GM19193 (cell line): ENCODE results near the gene GPR17.

Experiments used
- POLR2A ChIP-seq: IDR thresholded peaks from 4 replicates; pipeline ENCODE4 v1.6.1; 2011; ENCODE audit not compliant: insufficient read depth, insufficient read length; ENCODE audit errors: extremely low read depth

The GPR17 gene, protein sequence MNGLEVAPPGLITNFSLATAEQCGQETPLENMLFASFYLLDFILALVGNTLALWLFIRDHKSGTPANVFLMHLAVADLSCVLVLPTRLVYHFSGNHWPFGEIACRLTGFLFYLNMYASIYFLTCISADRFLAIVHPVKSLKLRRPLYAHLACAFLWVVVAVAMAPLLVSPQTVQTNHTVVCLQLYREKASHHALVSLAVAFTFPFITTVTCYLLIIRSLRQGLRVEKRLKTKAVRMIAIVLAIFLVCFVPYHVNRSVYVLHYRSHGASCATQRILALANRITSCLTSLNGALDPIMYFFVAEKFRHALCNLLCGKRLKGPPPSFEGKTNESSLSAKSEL

GRCh38 chr2:127645395-127646291 lies at the start of gene GPR17:
TSS of gene GPR17 (plus strand) at chr2:127646153. CDS start at chr2:127650736, 4,583 bp downstream.
- no peak for TF ChIP-seq POLR2A

GRCh38 chr2:127596311-127597045 lies 49.5 kb upstream of the GPR17 start:
- TF ChIP-seq POLR2A, result no peak

- no peak for TF ChIP-seq POLR2A
These were observed 48.6 kb upstream of the GPR17 start for GRCh38 chr2:127597046-127597983.

DNA sequence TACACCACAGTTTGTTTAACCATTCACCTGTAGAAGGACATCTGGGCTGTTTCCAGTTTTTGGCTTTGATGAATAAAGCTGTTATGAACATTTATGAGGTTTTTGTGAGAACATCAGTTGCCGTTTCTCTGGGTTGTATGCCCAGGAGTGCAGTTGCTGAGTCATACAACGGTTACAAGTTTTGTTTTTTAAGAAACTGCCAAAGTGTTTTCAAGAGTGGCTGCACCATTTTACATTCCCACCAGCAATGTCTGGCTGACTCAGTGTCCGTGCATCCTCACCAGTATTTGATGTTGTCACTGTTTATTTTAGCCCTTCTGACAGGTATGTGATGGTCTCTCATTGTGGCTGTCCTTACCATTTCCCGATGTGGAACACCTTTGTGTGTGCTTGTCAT lies 48.0 kb upstream of the GPR17 start:
- TF ChIP-seq POLR2A, result no peak

DNA sequence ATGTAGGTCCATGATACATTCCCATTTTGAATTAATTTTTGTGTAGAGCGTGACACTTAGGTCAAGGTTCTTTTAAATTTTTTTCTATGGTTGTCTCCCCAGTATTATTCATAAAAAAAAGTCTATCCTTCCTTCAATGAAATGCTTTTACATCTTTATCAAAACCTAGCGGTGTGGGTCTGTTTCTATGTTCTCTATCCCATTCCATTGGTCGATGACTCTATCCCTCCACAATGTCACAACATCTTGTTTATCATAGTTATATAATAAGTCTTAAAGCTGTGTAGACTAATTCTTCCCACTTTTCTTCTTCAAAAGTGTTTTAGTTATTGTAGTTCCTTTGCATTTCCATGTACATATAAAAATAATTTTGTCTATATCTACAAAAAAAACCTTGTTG lies 47.2 kb upstream of the GPR17 start:
- no peak for TF ChIP-seq POLR2A

DNA sequence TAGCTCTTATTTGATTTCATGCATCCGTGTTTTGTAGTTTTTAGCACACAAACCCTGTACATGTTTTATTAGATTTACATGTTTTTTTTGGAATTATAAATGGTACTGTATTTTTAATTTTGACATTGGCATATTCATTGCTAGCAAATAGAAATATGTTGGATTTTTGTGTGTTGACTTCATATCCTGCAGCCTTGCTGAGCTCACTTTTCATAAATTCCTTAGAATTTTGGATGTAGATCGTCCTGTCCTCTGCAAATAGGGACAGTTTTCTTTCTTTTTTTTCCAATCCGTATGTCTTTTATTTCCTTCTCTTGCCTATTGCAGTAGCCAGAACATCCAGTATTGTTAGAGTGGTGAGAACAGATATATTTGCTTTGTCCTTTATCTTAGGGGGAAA lies 46.7 kb upstream of the GPR17 start:
- no peak for TF ChIP-seq POLR2A

DNA sequence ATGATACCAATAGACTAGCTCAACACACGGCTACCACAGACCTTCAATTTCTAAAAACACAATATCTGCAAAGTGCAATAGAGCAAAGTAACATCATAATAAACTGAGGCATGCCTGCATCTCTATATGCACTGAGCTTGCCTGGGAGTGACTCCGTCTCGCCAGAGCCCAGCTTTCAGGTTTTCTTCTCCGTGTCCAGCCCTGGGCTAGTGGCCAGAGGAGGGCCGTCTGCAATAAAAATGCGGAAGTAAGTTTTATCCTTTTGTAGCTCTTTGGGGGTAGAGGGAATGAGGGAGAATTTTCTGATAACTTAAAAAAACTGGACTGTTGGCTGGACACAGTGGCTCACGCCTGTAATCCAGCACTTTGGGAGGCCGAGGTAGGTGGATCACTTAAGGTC lies 41.0 kb upstream of the GPR17 start:
- TF ChIP-seq POLR2A, result no peak

GRCh38 chr2:127605691-127606263 lies 40.2 kb upstream of the GPR17 start:
- no peak for TF ChIP-seq POLR2A

DNA sequence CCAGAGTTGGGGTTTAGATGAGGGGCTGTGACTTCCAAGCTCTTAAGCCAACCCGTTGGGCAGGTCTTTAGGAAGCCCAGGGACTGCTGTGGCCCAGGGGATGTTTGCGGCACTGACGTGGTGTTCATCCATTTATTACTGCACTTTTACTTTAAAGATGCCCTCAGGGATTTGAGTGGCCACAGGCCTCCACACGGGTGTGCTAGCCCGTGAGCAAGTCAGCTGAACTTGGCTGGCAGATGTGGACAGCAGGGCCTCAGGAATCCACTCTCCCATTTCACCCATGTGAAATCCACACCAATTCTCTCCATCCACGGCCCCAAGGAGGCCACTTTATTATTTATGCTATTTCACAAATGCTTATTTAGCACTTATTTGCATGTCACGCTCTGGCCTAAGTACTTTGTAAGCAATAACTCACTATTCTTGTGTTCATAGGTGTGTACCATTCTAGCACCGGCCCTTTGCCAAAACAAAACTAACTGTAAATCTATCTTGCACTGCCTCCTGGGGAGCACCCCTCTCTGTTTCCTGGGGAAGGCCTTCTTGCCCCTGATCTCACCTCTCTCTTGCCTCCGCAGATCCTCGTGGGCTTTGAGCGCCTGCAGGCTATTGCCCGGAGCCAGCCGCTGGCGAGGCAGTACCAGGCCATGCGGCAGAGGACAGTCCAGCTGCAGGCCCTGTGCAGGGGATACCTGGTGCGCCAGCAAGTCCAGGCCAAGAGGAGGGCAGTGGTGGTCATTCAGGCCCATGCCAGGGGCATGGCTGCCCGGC lies 39.1 kb upstream of the GPR17 start:
- no peak for TF ChIP-seq POLR2A

DNA sequence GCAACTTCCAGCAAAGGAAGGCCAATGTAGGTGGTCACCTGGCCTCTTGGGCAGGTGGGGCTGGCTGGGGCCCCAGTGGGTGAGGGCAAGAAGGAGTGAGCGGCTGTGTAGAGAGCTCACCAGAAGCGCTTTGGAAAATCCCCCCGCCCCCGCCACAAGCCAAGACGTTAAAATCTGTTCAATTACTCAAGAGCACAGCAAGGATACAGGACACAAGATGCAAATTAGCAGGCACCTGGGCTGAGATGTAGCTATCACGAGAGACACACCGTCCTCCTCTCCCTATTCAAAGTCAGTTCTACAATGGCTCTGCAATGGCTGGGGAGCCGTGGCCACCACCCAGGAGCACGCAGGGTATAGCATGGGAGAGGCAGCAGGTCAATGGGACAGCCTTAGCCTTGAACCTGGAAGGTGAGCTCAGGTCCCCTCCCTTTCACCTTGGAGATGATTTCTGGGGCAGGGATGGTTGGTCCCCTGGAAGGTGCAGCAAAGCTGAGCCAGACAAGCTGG lies 38.5 kb upstream of the GPR17 start:
- TF ChIP-seq POLR2A, result no peak

- TF ChIP-seq POLR2A, result no peak
These were observed 37.6 kb upstream of the GPR17 start for GRCh38 chr2:127608061-127609030.
